IMR-90 (cell line): ENCODE data around the gene MMP24. TPM values are rescaled to one million over a fixed set of nuclear protein-coding genes. Genes with fewer than 3 reads are reported as not detected.

Source experiments
- ATAC-seq: fragments of 200-7000 bp; cut with Tn5 transposase; 2 replicates; pipeline ENCODE4 v1.9.1; 2020; ENCODE audit warnings: low read depth, mild to moderate bottlenecking, moderate library complexity
- BruUV-seq: library from RNA; stranded (reverse); fragments of 400-500 nt; replicated peaks from 2 replicates; lab custom pipeline; 2021; lab: Mats Ljungman, UMichigan
- CTCF ChIA-PET: fragments of 300-600 bp; formaldehyde crosslinking; extraction: SDS; loops from one replicate; lab custom pipeline; 2021; ENCODE audit warnings: antibody characterized with exemption; lab: Yijun Ruan, JAX
- POLR2A ChIA-PET: fragments of 300-600 bp; sonication (Branson Sonifier 250); formaldehyde crosslinking; loops from one replicate; lab custom pipeline; 2022; ENCODE audit warnings: antibody characterized with exemption; ENCODE audit not compliant: unreplicated experiment; lab: Charles Lee
- DNase-seq: peaks from one replicate; pipeline ENCODE4 v3.0.0; 2013
- H2AFZ ChIP-seq: replicated peaks from 2 replicates; pipeline ENCODE3; 2013; ENCODE audit warnings: low read length, mild to moderate bottlenecking; ENCODE audit not compliant: poor library complexity
- H2AK5ac ChIP-seq: 2 replicates; pipeline ENCODE4 v1.6.1; 2013; ENCODE audit warnings: low read depth, low read length, inconsistent platforms
- H2AK9ac ChIP-seq: replicated peaks from 2 replicates; pipeline ENCODE3; 2013; ENCODE audit warnings: mild to moderate bottlenecking, low read depth, low read length, moderate library complexity; ENCODE audit not compliant: poor library complexity
- H2BK120ac ChIP-seq: 2 replicates; pipeline ENCODE4 v1.6.1; 2013; ENCODE audit warnings: low read depth, low read length, inconsistent platforms
- H2BK15ac ChIP-seq: 3 replicates; pipeline ENCODE4 v1.6.1; 2013; ENCODE audit warnings: low read depth, low read length, inconsistent platforms
- H2BK20ac ChIP-seq: 2 replicates; pipeline ENCODE4 v1.6.1; 2013; ENCODE audit warnings: low read depth, mild to moderate bottlenecking, inconsistent platforms, low read length, moderate library complexity
- H2BK5ac ChIP-seq: 2 replicates; pipeline ENCODE4 v1.6.1; 2013; ENCODE audit warnings: mild to moderate bottlenecking, low read depth, low read length, inconsistent platforms; ENCODE audit not compliant: poor library complexity, severe bottlenecking
- H3K14ac ChIP-seq: replicated peaks from 2 replicates; pipeline ENCODE4 v1.6.1; 2013; ENCODE audit warnings: low read depth, low read length, inconsistent platforms
- H3K18ac ChIP-seq: 2 replicates; pipeline ENCODE4 v1.6.1; 2013; ENCODE audit warnings: low read depth, low read length, control low read depth
- H3K23ac ChIP-seq: 2 replicates; pipeline ENCODE4 v1.6.1; 2013; ENCODE audit warnings: low read depth, low read length, inconsistent platforms
- H3K27ac ChIP-seq: 2 replicates; pipeline ENCODE4 v1.5.1; 2013; ENCODE audit warnings: mild to moderate bottlenecking, control low read depth, low read length; ENCODE audit not compliant: insufficient read depth
- H3K27me3 ChIP-seq: 2 replicates; pipeline ENCODE4 v1.6.1; 2013; ENCODE audit warnings: low read length; ENCODE audit not compliant: control insufficient read depth, insufficient read depth
- H3K36me3 ChIP-seq: 2 replicates; pipeline ENCODE4 v1.6.1; 2013; ENCODE audit warnings: low read length, mixed read lengths; ENCODE audit not compliant: control insufficient read depth, insufficient read depth
- H3K4ac ChIP-seq: 2 replicates; pipeline ENCODE4 v1.6.1; 2013; ENCODE audit warnings: low read depth, low read length, inconsistent platforms
- H3K4me1 ChIP-seq: 2 replicates; pipeline ENCODE4 v1.6.1; 2013; ENCODE audit warnings: low read length, mixed read lengths; ENCODE audit not compliant: control insufficient read depth, insufficient read depth
- H3K4me2 ChIP-seq: 2 replicates; pipeline ENCODE4 v1.6.1; 2013; ENCODE audit warnings: low read depth, mild to moderate bottlenecking, control low read depth, low read length, moderate library complexity
- H3K4me3 ChIP-seq: 2 replicates; pipeline ENCODE4 v1.5.1; 2013; ENCODE audit warnings: low read depth, mild to moderate bottlenecking, control low read depth, low read length, moderate library complexity; ENCODE audit not compliant: insufficient read depth
- H3K56ac ChIP-seq: 2 replicates; pipeline ENCODE4 v1.6.1; 2013; ENCODE audit warnings: low read length, inconsistent platforms; ENCODE audit not compliant: insufficient read depth; ENCODE audit errors: extremely low read depth
- H3K79me1 ChIP-seq, 2 experiments: 2 replicates each; pipeline ENCODE4 v1.6.1; 2013; ENCODE audit warnings: low read length in 2 of 2, inconsistent platforms in 1 of 2, low read depth in 1 of 2
- H3K9ac ChIP-seq: 2 replicates; pipeline ENCODE4 v1.6.1; 2013; ENCODE audit warnings: low read depth, low read length, control low read depth
- H3K9me1 ChIP-seq: 2 replicates; pipeline ENCODE4 v1.6.1; 2013; ENCODE audit warnings: low read length, inconsistent platforms; ENCODE audit not compliant: insufficient read depth
- H3K9me3 ChIP-seq: 2 replicates; pipeline ENCODE4 v1.6.1; 2013; ENCODE audit warnings: low read length; ENCODE audit not compliant: control insufficient read depth, insufficient read depth
- H4K20me1 ChIP-seq: 2 replicates; pipeline ENCODE4 v1.6.1; 2013; ENCODE audit warnings: low read length, inconsistent platforms; ENCODE audit not compliant: insufficient read depth
- H4K5ac ChIP-seq: 2 replicates; pipeline ENCODE4 v1.6.1; 2013; ENCODE audit warnings: mild to moderate bottlenecking, low read depth, low read length, control low read depth
- H4K8ac ChIP-seq, 2 experiments: 2 replicates each; pipeline ENCODE4 v1.6.1; 2013; ENCODE audit warnings: low read depth in 2 of 2, low read length in 2 of 2, control low read depth in 1 of 2, inconsistent platforms in 1 of 2
- H4K91ac ChIP-seq: 2 replicates; pipeline ENCODE4 v1.6.1; 2013; ENCODE audit warnings: low read depth, low read length, inconsistent platforms; ENCODE audit not compliant: insufficient read depth
- BHLHE40 ChIP-seq: fragments of 150-350 bp; IDR thresholded peaks from 2 replicates; pipeline ENCODE4 v1.6.1; 2016; ENCODE audit warnings: mild to moderate bottlenecking, low read depth, low read length
- MXI1 ChIP-seq: IDR thresholded peaks from 2 replicates; pipeline ENCODE4 v1.6.1; 2012; ENCODE audit warnings: low read depth, mild to moderate bottlenecking, low read length, moderate library complexity, borderline replicate concordance
- WGBS, 2 experiments: methylation state at CpG; one replicate each; pipeline versions ENCODE4 v1.1.5 to v1.1.7; 2013; ENCODE audit warnings: missing lambda C conversion rate in 2 of 2; ENCODE audit not compliant: insufficient read length in 1 of 2; ENCODE audit errors: extremely low coverage in 2 of 2; 5-methylcytosine and 5-hydroxymethylcytosine counted together
- dilution Hi-C: fragments of 300-500 bp; cut with HindIII; formaldehyde crosslinking; loops from one replicate; pipeline ENCODE4 v1.14.3; 2018; ENCODE audit warnings: low sequenced_read_pairs; ENCODE audit not compliant: unreplicated experiment
- in situ Hi-C: fragments of 300-500 bp; cut with MboI; formaldehyde crosslinking; loops from 3 replicates; pipeline ENCODE4 v1.14.3; 2019; ENCODE audit warnings: low sequenced_read_pairs, inconsistent platforms, mixed read lengths
- intact Hi-C: fragments of 100-400 bp; cut with micrococcal nuclease; formaldehyde crosslinking; loops from 2 replicates; pipeline ENCODE4 v1.10.0; 2022
- polyA plus RNA-seq, 3 experiments: library from polyadenylated mRNA; depleted of rRNA; stranded (reverse); fragments of >200 nt; gene quantifications; 2 replicates each; pipeline ENCODE4 v1.2.3, GENCODE V29; 2012; ENCODE audit warnings: low replicate concordance in 1 of 3
- total RNA-seq: library from RNA; depleted of rRNA; stranded (reverse); fragments of >200 nt; gene quantifications from 2 replicates; pipeline ENCODE4 v1.2.3, GENCODE V29; 2012
- TF ChIP-seq, protein P1 (sequence below): conservative IDR thresholded peaks from 2 replicates; pipeline ENCODE4 v1.5.1; 2012; ENCODE audit warnings: mild to moderate bottlenecking, low read depth, low read length, improper control_type of control experiment
- TF ChIP-seq, protein P2 (sequence below): fragments of 150-350 bp; IDR thresholded peaks from 2 replicates; pipeline ENCODE4 v1.6.1; 2017; ENCODE audit warnings: mild to moderate bottlenecking, antibody characterized with exemption, low read length, low read depth

Gene MMP24
- total and polyA plus RNA-seq, 2 of the 4 experiments (the other 2 are of a cell fraction): 0.36 to 0.79 TPM

GRCh38 chr20:35317416-35318210 lies 91.1 kb downstream of the MMP24 start (continued):
- TF ChIP-seq MXI1: no peak

DNA sequence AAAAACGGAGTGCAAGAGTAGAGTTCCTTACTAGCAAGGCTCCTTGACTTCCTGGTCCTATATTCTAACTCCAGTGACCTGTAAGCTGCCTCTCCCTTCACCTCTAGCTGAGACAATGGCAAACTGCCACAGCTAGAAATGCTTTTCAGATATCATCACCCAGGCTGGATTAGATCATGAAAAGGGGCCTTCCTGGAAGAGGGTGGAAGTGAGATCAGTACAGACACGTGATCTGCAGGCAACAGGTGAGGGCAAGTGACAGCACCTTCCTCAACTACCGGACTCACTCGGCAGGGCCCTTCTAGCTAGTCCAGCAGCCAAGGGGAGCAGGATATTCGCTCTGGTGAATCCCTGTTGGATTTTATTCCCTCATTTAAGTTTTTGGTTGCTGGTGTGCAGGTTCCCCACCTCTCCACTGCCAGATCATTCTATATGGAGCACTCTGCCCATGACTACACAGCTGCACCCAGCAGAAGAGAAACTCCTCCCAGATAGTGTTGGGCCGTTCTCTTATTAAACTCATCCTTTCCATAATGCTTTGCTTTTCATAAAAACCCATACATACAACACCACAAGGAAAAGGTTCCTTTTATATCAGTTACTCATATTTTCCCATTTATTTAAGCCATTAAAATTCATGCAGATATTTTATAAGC lies 92.1 kb downstream of the MMP24 start:
- no peak overlapping the region for H3K4me3 ChIP-seq
- H3K14ac ChIP-seq: peak overlapping the region; percentile 91
- ChIA-PET CTCF (interaction anchor here (1.9 kb wide), 1 partner anchor 12 kb away, joined by 6 read pairs; no protein-coding TSS in a partner anchor), POLR2A (no interaction called here)
- H3K56ac ChIP-seq: peak overlapping the region; percentile 59; the same call in 1 of the 2 replicates
- no peak overlapping the region for H2AFZ ChIP-seq
- H3K4me2 ChIP-seq: peak overlapping the region; percentile 11; the same call in 1 of the 2 replicates
- DNase-seq: peak; percentile 90
- BruUV-seq: no TSS peak
- peak overlapping the region; percentile 90 for H3K4ac ChIP-seq
- peak overlapping the region; percentile 97 for H2BK5ac ChIP-seq
- in situ Hi-C loops: no loop called here
- dilution Hi-C loops: no loop called here
- peak overlapping the region; percentile 89 for H3K18ac ChIP-seq
- H3K4me1 ChIP-seq: peaks cover 43% of the 10 kb centered on the region
- H3K9me3 ChIP-seq: no peaks in the 10 kb centered on the region
- peak overlapping the region; percentile 89 for H3K27ac ChIP-seq
- WGBS, 2 experiments: 62% methylated on average over 3 of the region's 6 CpGs; no CpG with 5 or more reads in 1 of the 2 experiments
- no peaks in the 10 kb centered on the region for H4K20me1 ChIP-seq
- peak overlapping the region; percentile 95 for H4K91ac ChIP-seq
- peak overlapping the region; percentile 94 for H2BK20ac ChIP-seq
- peaks cover 0 to 50% of the 10 kb centered on the region in 2 experiments; a peak in 2 of 4 replicates for H3K79me1 ChIP-seq
- intact Hi-C loops: no loop called here
- peaks cover 45% of the 10 kb centered on the region for H3K9me1 ChIP-seq
- peak overlapping the region; percentile 96 for H2AK5ac ChIP-seq
- no peak overlapping the region for H3K9ac ChIP-seq
- peak overlapping the region; percentile 60 to 90 for H4K8ac ChIP-seq
- TF ChIP-seq, protein P1, sequence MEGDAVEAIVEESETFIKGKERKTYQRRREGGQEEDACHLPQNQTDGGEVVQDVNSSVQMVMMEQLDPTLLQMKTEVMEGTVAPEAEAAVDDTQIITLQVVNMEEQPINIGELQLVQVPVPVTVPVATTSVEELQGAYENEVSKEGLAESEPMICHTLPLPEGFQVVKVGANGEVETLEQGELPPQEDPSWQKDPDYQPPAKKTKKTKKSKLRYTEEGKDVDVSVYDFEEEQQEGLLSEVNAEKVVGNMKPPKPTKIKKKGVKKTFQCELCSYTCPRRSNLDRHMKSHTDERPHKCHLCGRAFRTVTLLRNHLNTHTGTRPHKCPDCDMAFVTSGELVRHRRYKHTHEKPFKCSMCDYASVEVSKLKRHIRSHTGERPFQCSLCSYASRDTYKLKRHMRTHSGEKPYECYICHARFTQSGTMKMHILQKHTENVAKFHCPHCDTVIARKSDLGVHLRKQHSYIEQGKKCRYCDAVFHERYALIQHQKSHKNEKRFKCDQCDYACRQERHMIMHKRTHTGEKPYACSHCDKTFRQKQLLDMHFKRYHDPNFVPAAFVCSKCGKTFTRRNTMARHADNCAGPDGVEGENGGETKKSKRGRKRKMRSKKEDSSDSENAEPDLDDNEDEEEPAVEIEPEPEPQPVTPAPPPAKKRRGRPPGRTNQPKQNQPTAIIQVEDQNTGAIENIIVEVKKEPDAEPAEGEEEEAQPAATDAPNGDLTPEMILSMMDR: no peak
- peak; percentile 79; the same call in 1 of the 2 replicates for TF ChIP-seq BHLHE40
- TF ChIP-seq, protein P2, sequence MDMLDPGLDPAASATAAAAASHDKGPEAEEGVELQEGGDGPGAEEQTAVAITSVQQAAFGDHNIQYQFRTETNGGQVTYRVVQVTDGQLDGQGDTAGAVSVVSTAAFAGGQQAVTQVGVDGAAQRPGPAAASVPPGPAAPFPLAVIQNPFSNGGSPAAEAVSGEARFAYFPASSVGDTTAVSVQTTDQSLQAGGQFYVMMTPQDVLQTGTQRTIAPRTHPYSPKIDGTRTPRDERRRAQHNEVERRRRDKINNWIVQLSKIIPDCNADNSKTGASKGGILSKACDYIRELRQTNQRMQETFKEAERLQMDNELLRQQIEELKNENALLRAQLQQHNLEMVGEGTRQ: peak; percentile 80
- H2BK15ac ChIP-seq: peak overlapping the region; percentile 81
- peak overlapping the region; percentile 97 for H2BK120ac ChIP-seq
- peak overlapping the region; percentile 15 for H2AK9ac ChIP-seq
- H4K5ac ChIP-seq: peak overlapping the region; percentile 88
- H3K27me3 ChIP-seq: no peaks in the 10 kb centered on the region
- no peaks in the 10 kb centered on the region for H3K36me3 ChIP-seq
- peak overlapping the region; percentile 80 for H3K23ac ChIP-seq
- peak; percentile 19; the same call in 1 of the 2 replicates for ATAC-seq
